ENCODE measurements around the gene MYLK. TPM values are rescaled to one million over a fixed set of nuclear protein-coding genes. Genes with fewer than 3 reads are reported as not detected.

Gene MYLK
- total RNA-seq, 4 donors from 2014 or later, result 10.7 to 320 (median 42.0) TPM

DNA sequence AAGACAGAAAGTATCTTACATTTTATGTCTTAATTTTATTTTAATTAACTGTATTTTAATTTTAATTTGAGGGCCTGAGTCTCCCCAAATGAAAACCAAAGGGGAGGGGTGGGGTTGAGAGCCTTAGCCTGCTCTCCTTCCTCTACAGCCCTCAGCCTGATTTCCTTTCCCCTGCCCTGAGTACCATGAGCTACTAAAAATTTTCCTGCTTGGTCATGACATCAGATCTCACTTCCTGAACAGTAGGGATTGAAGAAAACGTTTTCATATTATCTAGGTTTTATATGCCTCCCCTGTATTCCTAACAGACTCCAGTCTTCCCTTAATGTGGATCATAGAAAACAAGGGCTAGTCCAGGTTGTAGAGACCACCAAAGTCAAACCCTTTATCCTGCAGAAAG, 133.9 kb downstream of the MYLK start:
- DNase-seq, result no peak
- H3K4me3 ChIP-seq, result no peak overlapping the region
- H3K27ac ChIP-seq, result peak overlapping the region in 1 of 4 donors; percentile 53
- TF ChIP-seq POLR2A (IDR thresholded peaks at IDR 0.05), result no peak
- TF ChIP-seq, protein P1, sequence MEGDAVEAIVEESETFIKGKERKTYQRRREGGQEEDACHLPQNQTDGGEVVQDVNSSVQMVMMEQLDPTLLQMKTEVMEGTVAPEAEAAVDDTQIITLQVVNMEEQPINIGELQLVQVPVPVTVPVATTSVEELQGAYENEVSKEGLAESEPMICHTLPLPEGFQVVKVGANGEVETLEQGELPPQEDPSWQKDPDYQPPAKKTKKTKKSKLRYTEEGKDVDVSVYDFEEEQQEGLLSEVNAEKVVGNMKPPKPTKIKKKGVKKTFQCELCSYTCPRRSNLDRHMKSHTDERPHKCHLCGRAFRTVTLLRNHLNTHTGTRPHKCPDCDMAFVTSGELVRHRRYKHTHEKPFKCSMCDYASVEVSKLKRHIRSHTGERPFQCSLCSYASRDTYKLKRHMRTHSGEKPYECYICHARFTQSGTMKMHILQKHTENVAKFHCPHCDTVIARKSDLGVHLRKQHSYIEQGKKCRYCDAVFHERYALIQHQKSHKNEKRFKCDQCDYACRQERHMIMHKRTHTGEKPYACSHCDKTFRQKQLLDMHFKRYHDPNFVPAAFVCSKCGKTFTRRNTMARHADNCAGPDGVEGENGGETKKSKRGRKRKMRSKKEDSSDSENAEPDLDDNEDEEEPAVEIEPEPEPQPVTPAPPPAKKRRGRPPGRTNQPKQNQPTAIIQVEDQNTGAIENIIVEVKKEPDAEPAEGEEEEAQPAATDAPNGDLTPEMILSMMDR (IDR thresholded peaks at IDR 0.05), result no peak
- H3K9me3 ChIP-seq, result no peaks in the 10 kb centered on the region
- intact Hi-C loops (cut with DNase I), result no loop called here
- no peaks in the 10 kb centered on the region for H3K36me3 ChIP-seq
- no peaks in the 10 kb centered on the region for H3K27me3 ChIP-seq
- H3K4me1 ChIP-seq, result peaks cover 0 to 13% (median 7%) of the 10 kb centered on the region in 3 donors
- WGBS, 2 donors, result 38 to 57% methylated on average over 1 of the region's 1 CpG

- intact Hi-C loops (cut with DNase I), result no loop called here
- peaks cover 0 to 13% (median 7%) of the 10 kb centered on the region in 3 donors for H3K4me1 ChIP-seq
- no peaks in the 10 kb centered on the region for H3K9me3 ChIP-seq
- TF ChIP-seq, protein P1 (IDR thresholded peaks at IDR 0.05), result no peak
- no peak for TF ChIP-seq POLR2A (IDR thresholded peaks at IDR 0.05)
- no peak for DNase-seq
- H3K27ac ChIP-seq, result peak overlapping the region in 1 of 4 donors; percentile 53
- H3K27me3 ChIP-seq, result no peaks in the 10 kb centered on the region
- no peaks in the 10 kb centered on the region for H3K36me3 ChIP-seq
- H3K4me3 ChIP-seq, result no peak overlapping the region
Observed at GRCh38 chr3:123749711-123750110, 134.4 kb downstream of the MYLK start.

DNA sequence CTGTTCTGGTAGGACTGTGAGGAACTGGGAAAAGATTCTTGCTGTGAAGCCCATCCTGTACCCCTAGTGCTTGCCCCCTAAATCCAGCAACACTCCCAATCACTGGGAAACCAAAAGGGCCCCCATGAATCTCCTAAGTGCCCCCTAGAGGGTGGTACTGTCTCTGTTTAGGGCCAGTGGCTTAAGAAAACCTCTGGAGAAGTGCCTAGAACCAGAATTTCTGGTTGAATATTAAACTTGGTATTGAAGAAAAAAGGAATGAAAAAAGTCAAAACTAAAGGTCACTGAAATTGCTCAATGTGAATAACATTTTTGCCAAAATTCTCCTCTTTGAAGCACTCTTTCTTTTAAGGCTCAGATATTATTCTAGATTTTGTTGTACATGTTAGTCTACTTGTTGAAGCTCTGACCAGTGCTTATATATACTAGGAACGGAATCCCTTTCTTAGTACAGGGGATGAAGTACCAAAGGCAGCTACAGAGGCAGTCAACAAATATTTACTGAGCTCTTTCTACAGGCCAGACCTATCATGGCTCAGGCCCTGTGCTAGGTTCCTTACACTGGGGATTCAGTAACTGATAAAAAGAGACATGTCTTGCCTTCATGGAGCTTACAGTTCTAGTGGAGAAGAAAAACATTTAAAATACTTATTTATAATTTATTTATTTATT, 138.8 kb downstream of the MYLK start:
- H3K27me3 ChIP-seq, result no peaks in the 10 kb centered on the region
- WGBS, 2 donors, result 75 to 76% methylated on average over 1 of the region's 1 CpG
- intact Hi-C loops (cut with DNase I), result no loop called here
- no peak for DNase-seq
- TF ChIP-seq, protein P1 (IDR thresholded peaks at IDR 0.05), result peak in 1 of 6 experiments; percentile 10
- TF ChIP-seq POLR2A (IDR thresholded peaks at IDR 0.05), result no peak
- H3K4me1 ChIP-seq, result peaks cover 0 to 9% (median 9%) of the 10 kb centered on the region in 3 donors
- H3K36me3 ChIP-seq, result no peaks in the 10 kb centered on the region
- no peak overlapping the region for H3K4me3 ChIP-seq
- no peaks in the 10 kb centered on the region for H3K9me3 ChIP-seq
- no peak overlapping the region for H3K27ac ChIP-seq

- Histone ChIP-seq H3K36me3 (no peaks in the 10 kb centered on the region), H3K27me3 (no peaks in the 10 kb centered on the region), H3K9me3 (no peaks in the 10 kb centered on the region), H3K4me3 (no peak overlapping the region), H3K4me1 (peaks cover 0 to 15% (median 9%) of the 10 kb centered on the region in 3 donors), H3K27ac (no peak overlapping the region)
- DNase-seq, result no peak
- TF ChIP-seq, protein P1 (IDR thresholded peaks at IDR 0.05), result no peak
- TF ChIP-seq POLR2A (IDR thresholded peaks at IDR 0.05), result no peak
- 85 to 89% methylated on average over 6 of the region's 6 CpGs for WGBS, 2 donors
- intact Hi-C loops (cut with DNase I), result no loop called here
Observed at GRCh38 chr3:123744064-123744463, 140.1 kb downstream of the MYLK start.

DNA sequence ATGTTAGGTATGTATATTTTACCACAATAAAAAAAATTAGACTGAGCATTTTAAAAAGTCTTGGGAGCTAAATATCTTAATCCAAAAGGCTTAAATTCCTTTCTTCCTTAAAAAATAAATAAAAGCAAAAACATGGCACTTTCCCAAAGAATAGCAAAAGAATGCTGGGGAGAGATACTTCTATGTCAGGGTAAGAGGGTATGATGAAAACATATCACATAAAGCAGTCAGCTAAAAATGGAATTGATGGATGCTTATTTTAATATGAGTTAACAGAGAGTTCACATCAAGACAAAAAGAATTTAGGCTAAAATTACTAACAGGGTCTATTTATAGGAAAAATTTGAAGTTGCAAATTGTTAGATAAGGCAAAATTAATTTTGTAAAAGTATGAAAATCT, 141.0 kb downstream of the MYLK start:
- H3K9me3 ChIP-seq, result no peaks in the 10 kb centered on the region
- H3K27ac ChIP-seq, result no peak overlapping the region
- no peak for TF ChIP-seq POLR2A (IDR thresholded peaks at IDR 0.05)
- TF ChIP-seq, protein P1 (IDR thresholded peaks at IDR 0.05), result no peak
- no peaks in the 10 kb centered on the region for H3K27me3 ChIP-seq
- no peaks in the 10 kb centered on the region for H3K36me3 ChIP-seq
- H3K4me3 ChIP-seq, result no peak overlapping the region
- intact Hi-C loops (cut with DNase I), result no loop called here
- H3K4me1 ChIP-seq, result peaks cover 0 to 15% (median 9%) of the 10 kb centered on the region in 3 donors
- no peak for DNase-seq
